ENCODE measurements around the gene RNU6-9. TPM values are rescaled to one million over a fixed set of nuclear protein-coding genes. Genes with fewer than 3 reads are reported as not detected.

Gene RNU6-9
- total RNA-seq, 1 experiment from 2014 or later: not detected

- Histone ChIP-seq H3K9me3 (no peaks in the 10 kb centered on the region), H3K36me3 (no peaks in the 10 kb centered on the region), H3K4me3 (no peak overlapping the region), H3K27me3 (peaks cover 3% of the 10 kb centered on the region; the same call in 1 of the 2 replicates)
- DNase-seq: no peak
Observed at GRCh38 chr19:918152-918437, 24.8 kb downstream of the RNU6-9 start.

- Histone ChIP-seq H3K9me3 (no peaks in the 10 kb centered on the region), H3K36me3 (no peaks in the 10 kb centered on the region), H3K4me3 (no peak overlapping the region), H3K27me3 (peaks cover 3% of the 10 kb centered on the region; the same call in 1 of the 2 replicates)
- no peak for DNase-seq
Observed at GRCh38 chr19:918481-919198, 25.4 kb downstream of the RNU6-9 start.

- DNase-seq: no peak
- Histone ChIP-seq H3K4me3 (no peak overlapping the region), H3K9me3 (no peaks in the 10 kb centered on the region), H3K36me3 (no peaks in the 10 kb centered on the region), H3K27me3 (peaks cover 3% of the 10 kb centered on the region; the same call in 1 of the 2 replicates)
Observed at GRCh38 chr19:919199-920050, 26.1 kb downstream of the RNU6-9 start.

GRCh38 chr19:920051-920864, 27.0 kb downstream of the RNU6-9 start:
- H3K4me3 ChIP-seq: no peak overlapping the region
- H3K9me3 ChIP-seq: no peaks in the 10 kb centered on the region
- no peak for DNase-seq
- H3K36me3 ChIP-seq: no peaks in the 10 kb centered on the region
- H3K27me3 ChIP-seq: peaks cover 3% of the 10 kb centered on the region; the same call in 1 of the 2 replicates

GRCh38 chr19:924553-925086, 31.3 kb downstream of the RNU6-9 start:
- DNase-seq: no peak
- Histone ChIP-seq H3K36me3 (no peaks in the 10 kb centered on the region), H3K27me3 (no peaks in the 10 kb centered on the region), H3K4me3 (peak overlapping the region; percentile 64), H3K9me3 (no peaks in the 10 kb centered on the region)

- H3K27me3 ChIP-seq: no peaks in the 10 kb centered on the region
- peak; percentile 30 for DNase-seq
- H3K4me3 ChIP-seq: peak overlapping the region; percentile 64
- H3K36me3 ChIP-seq: no peaks in the 10 kb centered on the region
- no peaks in the 10 kb centered on the region for H3K9me3 ChIP-seq
Observed at GRCh38 chr19:925087-925525, 31.8 kb downstream of the RNU6-9 start.

GRCh38 chr19:925526-926322, 32.4 kb downstream of the RNU6-9 start, which contains the start of gene ARID3A:
Gene ARID3A, plus strand, starts transcription at chr19:926035. Its CDS starts 3,494 bp downstream, at chr19:929529.
- Histone ChIP-seq H3K9me3 (no peaks in the 10 kb centered on the region), H3K27me3 (no peaks in the 10 kb centered on the region), H3K4me3 (peak within 1 kb of the TSS; percentile 64), H3K36me3 (no peaks in the 10 kb centered on the region)
- DNase-seq: peak; percentile 67

GRCh38 chr19:926323-926588, 33.0 kb downstream of the RNU6-9 start:
- Histone ChIP-seq H3K4me3 (peak overlapping the region; percentile 64), H3K36me3 (no peaks in the 10 kb centered on the region), H3K9me3 (no peaks in the 10 kb centered on the region), H3K27me3 (no peaks in the 10 kb centered on the region)
- no peak for DNase-seq

- peak overlapping the region; percentile 64 for H3K4me3 ChIP-seq
- DNase-seq: peak; percentile 28
- H3K36me3 ChIP-seq: no peaks in the 10 kb centered on the region
- H3K27me3 ChIP-seq: no peaks in the 10 kb centered on the region
- H3K9me3 ChIP-seq: no peaks in the 10 kb centered on the region
Observed at GRCh38 chr19:926589-927350, 33.5 kb downstream of the RNU6-9 start.

- H3K4me3 ChIP-seq: no peak overlapping the region; the same call in 1 of the 2 replicates
- no peak for DNase-seq
- no peaks in the 10 kb centered on the region for H3K9me3 ChIP-seq
- no peaks in the 10 kb centered on the region for H3K27me3 ChIP-seq
- H3K36me3 ChIP-seq: no peaks in the 10 kb centered on the region
Observed at GRCh38 chr19:927351-927779, 34.1 kb downstream of the RNU6-9 start.

- no peak for DNase-seq
- Histone ChIP-seq H3K27me3 (no peaks in the 10 kb centered on the region), H3K4me3 (no peak overlapping the region), H3K36me3 (no peaks in the 10 kb centered on the region), H3K9me3 (no peaks in the 10 kb centered on the region)
Observed at GRCh38 chr19:927780-928401, 34.6 kb downstream of the RNU6-9 start.

- H3K9me3 ChIP-seq: no peaks in the 10 kb centered on the region
- no peaks in the 10 kb centered on the region for H3K36me3 ChIP-seq
- DNase-seq: no peak
- H3K4me3 ChIP-seq: no peak overlapping the region
- H3K27me3 ChIP-seq: no peaks in the 10 kb centered on the region
Observed at GRCh38 chr19:928471-929202, 35.4 kb downstream of the RNU6-9 start.

GRCh38 chr19:929203-929890, 36.1 kb downstream of the RNU6-9 start:
- Histone ChIP-seq H3K9me3 (no peaks in the 10 kb centered on the region), H3K4me3 (no peak overlapping the region), H3K36me3 (no peaks in the 10 kb centered on the region), H3K27me3 (no peaks in the 10 kb centered on the region)
- DNase-seq: no peak

GRCh38 chr19:929891-930258, 36.6 kb downstream of the RNU6-9 start:
- no peaks in the 10 kb centered on the region for H3K9me3 ChIP-seq
- no peak for DNase-seq
- H3K36me3 ChIP-seq: no peaks in the 10 kb centered on the region
- H3K4me3 ChIP-seq: no peak overlapping the region
- H3K27me3 ChIP-seq: no peaks in the 10 kb centered on the region

Data from MG63 (cell line).